K562 (cell line): Measurements from ENCODE around the gene NUDT2. TPM values are rescaled to one million over a fixed set of nuclear protein-coding genes. Genes with fewer than 3 reads are reported as not detected.

ENCODE experiments used
- ATAC-seq: fragments of 200-7000 bp; cut with Tn5 transposase; 3 replicates; pipeline ENCODE4 v1.9.1; 2020; ENCODE audit warnings: moderate library complexity
- BruUV-seq: library from RNA; stranded (reverse); fragments of 400-500 nt; replicated peaks from 2 replicates; lab custom pipeline; 2021; lab: Mats Ljungman, UMichigan
- CTCF ChIA-PET: fragments of 300-600 bp; formaldehyde crosslinking; extraction: SDS; loops from one replicate; lab custom pipeline; 2021; ENCODE audit warnings: low intra/inter-chr PET ratio; lab: Yijun Ruan, JAX
- POLR2A ChIA-PET: fragments of 300-600, 350-650 bp; sonication (Branson Sonifier 250); formaldehyde crosslinking; extraction: SDS; loops from one replicate; lab custom pipeline; 2021; ENCODE audit warnings: antibody characterized with exemption, inconsistent platforms; lab: Yijun Ruan, JAX
- DNase-seq, 4 experiments: peaks; one replicate each; pipeline versions ENCODE4 v3.0.0 to v3.0.0-alpha.2; 2011 to 2018; ENCODE audit warnings: low spot score in 3 of 4, mixed read lengths in 3 of 4; ENCODE audit errors: extremely low read depth in 1 of 4
- FAIRE-seq: peaks from 2 replicates; lab custom pipeline; 2011; peaks lifted over from hg19 to GRCh38; lab: Jason Lieb, UNC
- H2AFZ ChIP-seq: 2 replicates; pipeline ENCODE4 v1.6.0; 2011; ENCODE audit warnings: low read depth, low read length, control low read depth, inconsistent platforms
- H3K27ac ChIP-seq: fragments of 200-600 bp; 3 replicates; pipeline ENCODE4 v1.8.0; 2011; ENCODE audit warnings: low read depth, mild to moderate bottlenecking, control low read depth, inconsistent platforms, low read length, moderate library complexity, mixed read lengths; ENCODE audit errors: extremely low read depth
- H3K27me3 ChIP-seq, 2 experiments: fragments of 300-600 bp in 1 of 2; 2 replicates in 1 of 2; 3 replicates in 1 of 2; pipeline versions ENCODE4 v1.6.0 to v1.8.0; 2011; ENCODE audit warnings: inconsistent platforms in 2 of 2, low read length in 2 of 2, mild to moderate bottlenecking in 1 of 2, mixed read lengths in 1 of 2, moderate library complexity in 1 of 2; ENCODE audit not compliant: control insufficient read depth in 2 of 2, insufficient read depth in 2 of 2
- H3K36me3 ChIP-seq: fragments of 300-600 bp; 3 replicates; pipeline ENCODE4 v1.8.0; 2011; ENCODE audit warnings: mild to moderate bottlenecking, low read length, inconsistent platforms; ENCODE audit not compliant: control insufficient read depth, insufficient read depth
- H3K4me1 ChIP-seq, 2 experiments: fragments of 200-600 bp in 1 of 2; replicated peaks in 1 of 2; 2 replicates in 1 of 2; 3 replicates in 1 of 2; pipeline versions ENCODE4 v1.5.1 to v1.8.0; 2011; ENCODE audit warnings: inconsistent platforms in 2 of 2, low read length in 2 of 2, mild to moderate bottlenecking in 1 of 2, mixed read lengths in 1 of 2, moderate library complexity in 1 of 2; ENCODE audit not compliant: control insufficient read depth in 2 of 2, insufficient read depth in 2 of 2
- H3K4me2 ChIP-seq: 2 replicates; pipeline ENCODE4 v1.6.1; 2011; ENCODE audit warnings: low read length, control low read depth, inconsistent platforms, mixed read lengths; ENCODE audit not compliant: insufficient read depth
- H3K4me3 ChIP-seq: fragments of 200-600 bp; sonication (generic), shearing (Covaris generic); 2 replicates; pipeline ENCODE4 v1.5.1; 2016; ENCODE audit warnings: control low read depth, inconsistent platforms
- H3K79me2 ChIP-seq: fragments of 200-600 bp; 3 replicates; pipeline ENCODE4 v1.8.0; 2011; ENCODE audit warnings: low read length, inconsistent platforms; ENCODE audit not compliant: control insufficient read depth, insufficient read depth
- H3K9ac ChIP-seq, 2 experiments: 2 replicates each; pipeline versions ENCODE4 v1.6.0 to v1.6.1; 2011; ENCODE audit warnings: low read depth in 2 of 2, low read length in 2 of 2, control low read depth in 1 of 2, inconsistent platforms in 1 of 2, mild to moderate bottlenecking in 1 of 2, mixed read lengths in 1 of 2; ENCODE audit not compliant: insufficient read depth in 1 of 2
- H3K9me1 ChIP-seq: one replicate; pipeline ENCODE4 v1.6.0; 2011; ENCODE audit warnings: inconsistent platforms, mild to moderate bottlenecking, low read length, moderate library complexity; ENCODE audit not compliant: control insufficient read depth, insufficient read depth
- H3K9me3 ChIP-seq: replicated peaks from 2 replicates; pipeline ENCODE4 v1.5.1; 2011; ENCODE audit warnings: low read depth, low read length, inconsistent platforms; ENCODE audit not compliant: control insufficient read depth, insufficient read depth
- H4K20me1 ChIP-seq: replicated peaks from 2 replicates; pipeline ENCODE4 v1.6.1; 2011; ENCODE audit warnings: low read length, inconsistent platforms, mixed read lengths; ENCODE audit not compliant: control insufficient read depth, insufficient read depth
- ATF2 ChIP-seq: sonication (generic); formaldehyde crosslinking; IDR thresholded peaks from 2 replicates; pipeline ENCODE4 v1.8.1; 2022; ENCODE audit warnings: missing genetic modification reagents
- NCOA4 ChIP-seq: fragments of 450-650 bp; IDR thresholded peaks from 2 replicates; pipeline ENCODE4 v1.6.1; 2018; ENCODE audit warnings: mild to moderate bottlenecking; ENCODE audit not compliant: partially characterized antibody
- NR4A1 ChIP-seq, 2 experiments: fragments of 250-450 bp in 1 of 2; fragments of 450-650 bp in 1 of 2; sonication (Bioruptor Pico) in 1 of 2; IDR thresholded peaks; 2 replicates each; pipeline versions ENCODE4 v1.4.0 to v1.6.1; 2016 to 2020; ENCODE audit warnings: mild to moderate bottlenecking in 2 of 2, missing compliant biosample characterization in 1 of 2, missing genetic modification characterization in 1 of 2, moderate library complexity in 1 of 2
- PHTF2 ChIP-seq: fragments of 250-450 bp; sonication (Bioruptor Pico); IDR thresholded peaks from 2 replicates; pipeline ENCODE4 v1.5.0; 2021; ENCODE audit warnings: mild to moderate bottlenecking
- ZNF12 ChIP-seq: sonication (generic); formaldehyde crosslinking; IDR thresholded peaks from 2 replicates; pipeline ENCODE4 v1.4.0; 2020; ENCODE audit warnings: mild to moderate bottlenecking, missing genetic modification reagents
- ZNF408 ChIP-seq: fragments of 250-450 bp; sonication (Bioruptor Pico); IDR thresholded peaks from 2 replicates; pipeline ENCODE4 v1.4.0; 2020; ENCODE audit warnings: low read depth, mild to moderate bottlenecking, moderate library complexity
- ZNF445 ChIP-seq: fragments of 250-450 bp; sonication (Bioruptor Pico); IDR thresholded peaks from 2 replicates; pipeline ENCODE4 v1.4.0; 2020; ENCODE audit warnings: low read depth, mild to moderate bottlenecking, moderate library complexity
- whole genome bisulfite sequencing: fragments of 100-300 bp; shearing (Covaris generic); methylation state at CpG from one replicate; pipeline ENCODE4 v1.1.6; 2016; ENCODE audit warnings: low coverage, mixed read lengths; ENCODE audit not compliant: insufficient coverage; ENCODE audit errors: missing lambda C conversion rate; 5-methylcytosine and 5-hydroxymethylcytosine counted together
- in situ Hi-C: fragments of 300-500 bp; cut with MboI; formaldehyde crosslinking; loops from 4 replicates; pipeline ENCODE4 v1.15.0; 2018; ENCODE audit warnings: inconsistent platforms, mixed read lengths
- intact Hi-C: fragments of 100-400 bp; cut with micrococcal nuclease; formaldehyde crosslinking; loops from 2 replicates; pipeline ENCODE4 v1.14.2; 2022
- polyA plus RNA-seq, 8 experiments: library from polyadenylated mRNA; depleted of rRNA in 4 of 8; stranded (reverse) in 5 of 8; unstranded in 3 of 8; fragments of >200 nt; fragmentation: Nextera tagmentation in 2 of 8; fragmentation: Illumina TruSeq in 1 of 8; extraction: Ambion mirVana in 2 of 8; extraction: Trizol in 1 of 8; gene quantifications; 2 replicates each; pipeline versions ENCODE4 v1.2.1 to v1.2.3, GENCODE V29; 2011 to 2014; ENCODE audit warnings: inconsistent platforms in 1 of 8, missing spikeins in 1 of 8
- total RNA-seq, 7 experiments: library from RNA; depleted of rRNA in 6 of 7; stranded (reverse); fragments of >200 nt in 6 of 7; fragmentation: Illumina TruSeq in 2 of 7; extraction: Trizol in 2 of 7; gene quantifications; 2 replicates each; pipeline versions ENCODE4 v1.2.1 to v1.2.3, GENCODE V29; 2011 to 2021; ENCODE audit warnings: low replicate concordance in 1 of 7
- TF ChIP-seq, protein P1 (sequence below): fragments of 450-650 bp; IDR thresholded peaks from 2 replicates; pipeline ENCODE4 v1.6.1; 2016; ENCODE audit warnings: antibody characterized with exemption
- TF ChIP-seq, protein P2 (sequence below), 2 experiments: fragments of 450-650 bp; IDR thresholded peaks; 2 replicates each; pipeline ENCODE4 v1.6.1; 2016; ENCODE audit warnings: mild to moderate bottlenecking in 2 of 2, borderline replicate concordance in 1 of 2, low read depth in 1 of 2, moderate library complexity in 1 of 2

NUDT2 gene
- total and polyA plus RNA-seq, 9 of the 15 experiments (the other 6 are each of a cell fraction or from before 2014, with no cell fraction given), result 11.5 to 28.1 (median 19.0) TPM

DNA sequence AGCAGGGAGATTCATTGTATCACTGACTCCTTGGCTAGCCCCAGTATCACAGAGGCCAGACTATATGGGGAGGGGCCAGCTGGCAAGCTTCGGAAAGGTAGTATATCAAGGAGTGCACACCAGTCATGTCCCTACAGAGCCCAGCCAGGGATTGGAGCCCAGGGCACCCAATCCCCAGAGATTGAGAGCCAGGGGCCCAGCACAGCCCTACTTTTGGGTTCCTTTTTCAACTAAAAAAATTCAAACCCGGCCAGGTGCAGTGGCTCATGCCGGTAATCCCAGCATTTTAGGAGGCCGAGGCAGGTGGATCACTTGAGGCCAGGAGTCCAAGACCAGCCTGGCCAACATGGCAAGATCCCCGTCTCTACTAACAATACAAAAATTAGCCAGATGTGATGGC, 52.7 kb downstream of the NUDT2 start:
- no peaks in the 10 kb centered on the region for H3K9me1 ChIP-seq
- 46% methylated on average over 5 of the region's 5 CpGs for WGBS
- BruUV-seq, result no TSS peak
- no peaks in the 10 kb centered on the region for H3K9me3 ChIP-seq
- DNase-seq (no peak), FAIRE-seq (no peak), ATAC-seq (no peak)
- no peak overlapping the region for H2AFZ ChIP-seq
- H3K79me2 ChIP-seq, result no peaks in the 10 kb centered on the region
- no peak overlapping the region for H3K4me3 ChIP-seq
- H3K36me3 ChIP-seq, result no peaks in the 10 kb centered on the region
- H3K27me3 ChIP-seq, result no peaks in the 10 kb centered on the region
- H3K27ac ChIP-seq, result no peak overlapping the region
- intact Hi-C loops (no loop called here), in situ Hi-C loops (no loop called here)
- H4K20me1 ChIP-seq, result no peaks in the 10 kb centered on the region
- ChIA-PET POLR2A (no interaction called here), CTCF (no interaction called here)
- peaks cover 9 to 25% of the 10 kb centered on the region in 2 experiments; a peak in 4 of 5 replicates for H3K4me1 ChIP-seq
- H3K4me2 ChIP-seq, result no peak overlapping the region
- H3K9ac ChIP-seq, result no peak overlapping the region
- TF ChIP-seq NCOA4 (no peak), ZNF408 (CRISPR knock-in tag) (no peak), NR4A1 (CRISPR knock-in tag; IDR thresholded peaks at IDR 0.05) (no peak), NR4A1 (tag; IDR thresholded peaks at IDR 0.05) (no peak), PHTF2 (no peak), ZNF445 (no peak), ATF2 (CRISPR knock-in tag) (no peak), ZNF12 (CRISPR knock-in tag) (no peak)
- TF ChIP-seq, protein P1, sequence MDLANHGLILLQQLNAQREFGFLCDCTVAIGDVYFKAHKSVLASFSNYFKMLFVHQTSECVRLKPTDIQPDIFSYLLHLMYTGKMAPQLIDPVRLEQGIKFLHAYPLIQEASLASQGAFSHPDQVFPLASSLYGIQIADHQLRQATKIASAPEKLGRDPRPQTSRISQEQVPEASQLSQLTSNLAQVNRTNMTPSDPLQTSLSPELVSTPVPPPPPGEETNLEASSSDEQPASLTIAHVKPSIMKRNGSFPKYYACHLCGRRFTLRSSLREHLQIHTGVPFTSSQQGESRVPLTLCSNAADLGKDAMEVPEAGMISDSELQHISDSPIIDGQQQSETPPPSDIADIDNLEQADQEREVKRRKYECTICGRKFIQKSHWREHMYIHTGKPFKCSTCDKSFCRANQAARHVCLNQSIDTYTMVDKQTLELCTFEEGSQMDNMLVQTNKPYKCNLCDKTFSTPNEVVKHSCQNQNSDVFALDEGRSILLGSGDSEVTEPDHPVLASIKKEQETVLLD, result no peak
- TF ChIP-seq, protein P2, sequence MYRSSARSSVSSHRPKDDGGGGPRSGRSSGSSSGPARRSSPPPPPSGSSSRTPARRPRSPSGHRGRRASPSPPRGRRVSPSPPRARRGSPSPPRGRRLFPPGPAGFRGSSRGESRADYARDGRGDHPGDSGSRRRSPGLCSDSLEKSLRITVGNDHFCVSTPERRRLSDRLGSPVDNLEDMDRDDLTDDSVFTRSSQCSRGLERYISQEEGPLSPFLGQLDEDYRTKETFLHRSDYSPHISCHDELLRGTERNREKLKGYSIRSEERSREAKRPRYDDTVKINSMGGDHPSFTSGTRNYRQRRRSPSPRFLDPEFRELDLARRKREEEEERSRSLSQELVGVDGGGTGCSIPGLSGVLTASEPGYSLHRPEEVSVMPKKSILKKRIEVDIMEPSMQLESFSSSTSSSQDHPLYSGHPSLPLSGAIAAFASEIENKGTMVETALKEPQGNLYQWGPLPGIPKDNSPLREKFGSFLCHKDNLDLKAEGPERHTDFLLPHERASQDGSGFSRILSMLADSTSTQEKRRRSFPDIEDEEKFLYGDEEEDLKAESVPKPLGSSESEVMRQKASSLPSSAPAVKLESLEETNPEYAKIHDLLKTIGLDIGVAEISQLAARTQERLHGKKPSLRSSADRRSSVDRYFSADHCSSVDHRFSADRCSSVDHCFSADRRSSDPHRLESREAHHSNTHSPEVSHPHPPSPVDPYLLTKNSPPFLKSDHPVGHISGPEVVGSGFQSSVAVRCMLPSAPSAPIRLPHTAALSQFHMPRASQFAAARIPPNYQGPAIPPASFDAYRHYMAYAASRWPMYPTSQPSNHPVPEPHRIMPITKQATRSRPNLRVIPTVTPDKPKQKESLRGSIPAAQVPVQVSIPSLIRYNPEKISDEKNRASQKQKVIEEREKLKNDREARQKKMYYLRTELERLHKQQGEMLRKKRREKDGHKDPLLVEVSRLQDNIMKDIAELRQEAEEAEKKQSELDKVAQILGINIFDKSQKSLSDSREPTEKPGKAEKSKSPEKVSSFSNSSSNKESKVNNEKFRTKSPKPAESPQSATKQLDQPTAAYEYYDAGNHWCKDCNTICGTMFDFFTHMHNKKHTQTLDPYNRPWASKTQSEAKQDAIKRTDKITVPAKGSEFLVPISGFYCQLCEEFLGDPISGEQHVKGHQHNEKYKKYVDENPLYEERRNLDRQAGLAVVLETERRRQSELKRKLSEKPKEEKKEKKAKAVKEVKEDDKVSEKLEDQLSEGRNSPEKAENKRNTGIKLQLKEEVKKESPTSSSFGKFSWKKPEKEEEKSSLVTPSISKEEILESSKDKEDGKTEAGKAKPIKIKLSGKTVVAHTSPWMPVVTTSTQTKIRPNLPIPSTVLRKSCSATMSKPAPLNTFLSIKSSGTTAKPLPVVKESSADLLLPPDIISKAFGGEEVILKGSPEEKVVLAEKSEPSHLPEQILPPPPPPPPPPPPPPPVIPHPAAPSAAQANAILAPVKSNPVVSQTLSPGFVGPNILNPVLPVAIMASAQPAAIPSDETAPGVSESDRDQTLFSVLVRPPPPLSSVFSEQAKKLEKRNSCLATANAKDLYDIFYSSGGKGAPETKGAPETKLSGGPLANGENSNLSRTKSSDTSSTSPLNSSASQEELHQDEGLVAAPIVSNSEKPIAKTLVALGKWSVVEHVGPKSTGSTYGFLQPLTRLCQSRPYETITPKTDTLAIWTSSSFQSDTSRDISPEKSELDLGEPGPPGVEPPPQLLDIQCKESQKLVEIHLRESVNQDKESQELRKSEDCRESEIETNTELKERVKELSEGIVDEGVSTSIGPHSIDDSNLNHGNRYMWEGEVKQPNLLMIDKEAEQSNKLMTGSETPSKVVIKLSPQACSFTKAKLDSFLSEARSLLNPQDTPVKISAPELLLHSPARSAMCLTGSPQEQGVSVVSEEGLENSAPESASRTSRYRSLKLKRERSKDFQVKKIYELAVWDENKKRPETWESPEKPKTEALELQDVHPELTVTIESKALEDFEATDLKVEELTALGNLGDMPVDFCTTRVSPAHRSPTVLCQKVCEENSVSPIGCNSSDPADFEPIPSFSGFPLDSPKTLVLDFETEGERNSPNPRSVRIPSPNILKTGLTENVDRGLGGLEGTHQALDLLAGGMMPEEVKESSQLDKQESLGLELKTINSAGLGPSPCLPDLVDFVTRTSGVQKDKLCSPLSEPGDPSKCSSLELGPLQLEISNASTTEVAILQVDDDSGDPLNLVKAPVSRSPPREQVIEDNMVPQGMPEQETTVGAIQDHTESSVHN (IDR thresholded peaks at IDR 0.05; ENCODE audit: borderline replicate concordance in 1 of 2, low read depth in 1 of 2), result no peak
